ENCODE results near the gene LUM.
A peak's percentile ranks its signal among the peaks of the same experiment; 100 is the strongest.
"Not testable (repeated sequence)": the region's sequence is repeated elsewhere in the genome, so short reads cannot be mapped to it uniquely, and the experiment has no call there.

LUM gene

GRCh38 chr12:91109148-91109564, 2.1 kb downstream of the LUM start:
- DNase-seq, result peak; percentile 81

- DNase-seq, result no peak
These were observed 3.0 kb downstream of the LUM start for GRCh38 chr12:91108196-91108755.

GRCh38 chr12:91106283-91106682, 5.0 kb downstream of the LUM start:
- no peak for DNase-seq

GRCh38 chr12:91105807-91106206, 5.5 kb downstream of the LUM start:
- DNase-seq, result no peak

GRCh38 chr12:91104812-91105466, 6.4 kb downstream of the LUM start:
- DNase-seq, result no peak

- no peak for DNase-seq
These were observed 7.7 kb downstream of the LUM start for GRCh38 chr12:91103624-91104023.

- peak; percentile 45 for DNase-seq
These were observed 8.2 kb downstream of the LUM start for GRCh38 chr12:91103101-91103500.

- DNase-seq, result no peak
These were observed 10.4 kb downstream of the LUM start for GRCh38 chr12:91100906-91101305.

GRCh38 chr12:91099836-91100235, 11.5 kb downstream of the LUM start:
- no peak for DNase-seq

- no peak for DNase-seq
These were observed 12.0 kb downstream of the LUM start for GRCh38 chr12:91099341-91099740.

GRCh38 chr12:91098941-91099340, 12.4 kb downstream of the LUM start:
- peak; percentile 81 for DNase-seq

GRCh38 chr12:91098461-91098860, 12.8 kb downstream of the LUM start:
- no peak for DNase-seq

- DNase-seq, result no peak
These were observed 16.3 kb downstream of the LUM start for GRCh38 chr12:91094957-91095356.

- no peak for DNase-seq
These were observed 17.1 kb downstream of the LUM start for GRCh38 chr12:91094032-91094662.

- DNase-seq, result no peak
These were observed 18.0 kb downstream of the LUM start for GRCh38 chr12:91093341-91093740.

- no peak for DNase-seq
These were observed 19.2 kb downstream of the LUM start for GRCh38 chr12:91091916-91092715.

- DNase-seq, result not testable (repeated sequence)
These were observed 21.3 kb downstream of the LUM start for GRCh38 chr12:91089953-91090352.

GRCh38 chr12:91080041-91080440, 31.3 kb downstream of the LUM start:
- no peak for DNase-seq

- peak; percentile 78 for DNase-seq
These were observed 32.8 kb downstream of the LUM start for GRCh38 chr12:91078501-91078900.

GRCh38 chr12:91077228-91077954, 33.9 kb downstream of the LUM start:
- DNase-seq, result no peak

GRCh38 chr12:91074851-91075250, 36.4 kb downstream of the LUM start:
- no peak for DNase-seq

- DNase-seq, result no peak
These were observed 37.1 kb downstream of the LUM start for GRCh38 chr12:91074154-91074709.

- DNase-seq, result no peak
These were observed 37.9 kb downstream of the LUM start for GRCh38 chr12:91073426-91073825.
